Body of pancreas (tissue), 4 donors: ENCODE data around the gene ELOF1.

ENCODE experiments used
- CTCF ChIP-seq, 7 experiments: fragments of 450-650 bp in 4 of 7; fragments of 200-600 bp in 3 of 7; sonication (generic) in 3 of 7; IDR thresholded peaks; one replicate each; pipeline ENCODE4 v1.5.1; 2016 to 2019; ENCODE audit warnings: antibody characterized with exemption in 7 of 7
- POLR2A ChIP-seq, 3 donors: fragments of 450-650 bp; IDR thresholded peaks; one replicate each; pipeline ENCODE4 v1.6.1; 2016; ENCODE audit warnings: antibody characterized with exemption in 3 of 3, mild to moderate bottlenecking in 2 of 3

GRCh38 chr19:11606484-11606883 lies 47.5 kb upstream of the ELOF1 start:
- no peak for TF ChIP-seq CTCF (IDR thresholded peaks at IDR 0.05)
- TF ChIP-seq POLR2A (IDR thresholded peaks at IDR 0.05), result no peak
